HepG2 (cell line): Measurements from ENCODE around the gene KIFC1. TPM values are rescaled to one million over a fixed set of nuclear protein-coding genes. Genes with fewer than 3 reads are reported as not detected.

ENCODE experiments used
- ATAC-seq: fragments of 200-7000 bp; cut with Tn5 transposase; 3 replicates; pipeline ENCODE4 v1.9.1; 2020; ENCODE audit warnings: mild to moderate bottlenecking, moderate library complexity
- BruUV-seq: library from RNA; stranded (reverse); fragments of 400-500 nt; replicated peaks from 2 replicates; lab custom pipeline; 2021; lab: Mats Ljungman, UMichigan
- CTCF ChIA-PET: fragments of 300-600 bp; formaldehyde crosslinking; extraction: SDS; loops from one replicate; lab custom pipeline; 2021; ENCODE audit warnings: low total read pairs, inconsistent platforms, low intra/inter-chr PET ratio; lab: Yijun Ruan, JAX
- POLR2A ChIA-PET: fragments of 350-600 bp; sonication (Branson Sonifier 250); formaldehyde crosslinking; loops from one replicate; lab custom pipeline; 2020; ENCODE audit warnings: antibody characterized with exemption, inconsistent platforms; lab: Yijun Ruan, JAX
- DNase-seq: peaks from one replicate; pipeline ENCODE4 v3.0.0-alpha.2; 2015; ENCODE audit warnings: low spot score
- FAIRE-seq: peaks from 3 replicates; lab custom pipeline; 2011; peaks lifted over from hg19 to GRCh38; lab: Jason Lieb, UNC
- H2AFZ ChIP-seq: one replicate; pipeline ENCODE4 v1.6.1; 2011; ENCODE audit warnings: low read length, inconsistent platforms
- H3K27ac ChIP-seq: fragments of 300-600 bp; 3 replicates; pipeline ENCODE4 v1.8.0; 2011; ENCODE audit warnings: mixed run types, mild to moderate bottlenecking, mixed read lengths, low read length, inconsistent platforms; ENCODE audit not compliant: insufficient read depth; ENCODE audit errors: extremely low read length
- H3K27me3 ChIP-seq, 2 experiments: fragments of 200-600 bp in 1 of 2; 2 replicates in 1 of 2; 3 replicates in 1 of 2; pipeline versions ENCODE4 v1.6.0 to v1.8.0; 2011; ENCODE audit warnings: low read length in 2 of 2, mild to moderate bottlenecking in 2 of 2, moderate library complexity in 2 of 2, inconsistent platforms in 1 of 2; ENCODE audit not compliant: insufficient read depth in 2 of 2, control insufficient read depth in 1 of 2
- H3K36me3 ChIP-seq, 2 experiments: fragments of 200-600 bp in 1 of 2; replicated peaks in 1 of 2; 2 replicates in 1 of 2; 3 replicates in 1 of 2; pipeline versions ENCODE4 v1.5.1 to v1.8.0; 2011; ENCODE audit warnings: low read length in 2 of 2, inconsistent platforms in 1 of 2; ENCODE audit not compliant: insufficient read depth in 2 of 2, control insufficient read depth in 1 of 2
- H3K4me1 ChIP-seq: 2 replicates; pipeline ENCODE4 v1.5.1; 2012; ENCODE audit warnings: low read length, inconsistent platforms; ENCODE audit not compliant: insufficient read depth
- H3K4me2 ChIP-seq: 2 replicates; pipeline ENCODE4 v1.6.0; 2011; ENCODE audit warnings: low read depth, low read length, inconsistent platforms
- H3K4me3 ChIP-seq, 3 experiments: fragments of 200-600 bp in 1 of 3; sonication (generic), shearing (Covaris generic) in 1 of 3; replicated peaks in 1 of 3; 2 replicates each; pipeline ENCODE4 v1.5.1; 2011 to 2016; ENCODE audit warnings: low read length in 3 of 3, inconsistent platforms in 2 of 3, low read depth in 2 of 3, mild to moderate bottlenecking in 2 of 3, control low read depth in 1 of 3, mixed read lengths in 1 of 3; ENCODE audit not compliant: insufficient read depth in 1 of 3
- H3K79me2 ChIP-seq: one replicate; pipeline ENCODE4 v1.6.1; 2011; ENCODE audit warnings: low read length, inconsistent platforms; ENCODE audit not compliant: insufficient read depth
- H3K9ac ChIP-seq: 2 replicates; pipeline ENCODE4 v1.6.0; 2011; ENCODE audit warnings: mild to moderate bottlenecking, low read depth, low read length, inconsistent platforms; ENCODE audit not compliant: insufficient read depth
- H3K9me3 ChIP-seq: 2 replicates; pipeline ENCODE4 v1.5.1; 2012; ENCODE audit warnings: mild to moderate bottlenecking, low read length
- H4K20me1 ChIP-seq: 2 replicates; pipeline ENCODE4 v1.6.0; 2011; ENCODE audit warnings: inconsistent platforms, mild to moderate bottlenecking, low read length, moderate library complexity; ENCODE audit not compliant: insufficient read depth
- FOXM1 ChIP-seq: sonication (generic); formaldehyde crosslinking; IDR thresholded peaks from 2 replicates; pipeline ENCODE4 v1.5.0; 2020; ENCODE audit warnings: missing genetic modification reagents
- PTBP1 ChIP-seq: fragments of 200-400 bp; formaldehyde crosslinking; IDR thresholded peaks from 2 replicates; pipeline ENCODE4 v1.6.1; 2018; ENCODE audit warnings: low read length, low read depth; ENCODE audit not compliant: poor library complexity, severe bottlenecking
- SKI ChIP-seq: fragments of 450-650 bp; IDR thresholded peaks from one replicate; pipeline ENCODE4 v1.6.1; 2018; ENCODE audit warnings: mild to moderate bottlenecking; ENCODE audit not compliant: partially characterized antibody
- ZNF510 ChIP-seq: sonication (generic); formaldehyde crosslinking; IDR thresholded peaks from 2 replicates; pipeline ENCODE4 v1.4.0; 2020; ENCODE audit warnings: low read depth, mild to moderate bottlenecking, missing genetic modification reagents
- ZNF7 ChIP-seq: IDR thresholded peaks from 2 replicates; pipeline ENCODE4 v1.6.1; 2016; ENCODE audit warnings: missing biosample characterization, missing genetic modification reagents
- ZNF816 ChIP-seq: sonication (generic); formaldehyde crosslinking; IDR thresholded peaks from 2 replicates; pipeline ENCODE4 v1.8.0; 2022; ENCODE audit warnings: missing genetic modification reagents, mild to moderate bottlenecking, borderline replicate concordance
- ZNF879 ChIP-seq: sonication (generic); formaldehyde crosslinking; IDR thresholded peaks from 2 replicates; pipeline ENCODE4 v1.8.1; 2023; ENCODE audit warnings: missing genetic modification reagents
- WGBS: methylation state at CpG from one replicate; pipeline ENCODE4 v1.1.6; 2017; ENCODE audit warnings: low lambda C conversion rate; 5-methylcytosine and 5-hydroxymethylcytosine counted together
- in situ Hi-C: cut with HindIII; loops from 2 replicates; pipeline ENCODE4 v1.10.0; 2017; ENCODE audit warnings: low pct_unique_long_range_greater_than_20kb; ENCODE audit not compliant: extremely low pct_ligation_motif_present
- intact Hi-C: fragments of 100-400 bp; cut with micrococcal nuclease; formaldehyde crosslinking; loops from one replicate; pipeline ENCODE4 v1.10.0; 2022; ENCODE audit not compliant: unreplicated experiment
- polyA plus RNA-seq, 8 experiments: library from polyadenylated mRNA; depleted of rRNA in 3 of 8; stranded (reverse) in 7 of 8; unstranded in 1 of 8; fragments of >200 nt; fragmentation: Illumina TruSeq in 4 of 8; extraction: Trizol in 4 of 8; gene quantifications; 2 replicates each; pipeline versions ENCODE4 v1.2.1 to v1.2.3, GENCODE V29; 2011 to 2016; ENCODE audit warnings: low read depth in 4 of 8, missing spikeins in 1 of 8, mixed read lengths in 1 of 8; ENCODE audit not compliant: insufficient read depth in 1 of 8
- total RNA-seq, 5 experiments: library from RNA; depleted of rRNA; stranded (reverse); fragments of >200 nt; fragmentation: Illumina TruSeq; extraction: Trizol; gene quantifications; 2 replicates each; pipeline ENCODE4 v1.2.3, GENCODE V29; 2016; ENCODE audit warnings: low read depth in 1 of 5
- TF ChIP-seq, protein P1 (sequence below): IDR thresholded peaks from 2 replicates; pipeline ENCODE4 v1.6.1; 2012; ENCODE audit warnings: low read depth, low read length, improper control_type of control experiment
- TF ChIP-seq, protein P2 (sequence below): sonication (generic); formaldehyde crosslinking; IDR thresholded peaks from 2 replicates; pipeline ENCODE4 v1.5.0; 2020; ENCODE audit warnings: missing genetic modification reagents
- TF ChIP-seq, protein P3 (sequence below): sonication (generic); formaldehyde crosslinking; IDR thresholded peaks from 2 replicates; pipeline ENCODE4 v1.8.1; 2023; ENCODE audit warnings: mild to moderate bottlenecking, inconsistent platforms, moderate library complexity, missing genetic modification reagents, borderline replicate concordance
- TF ChIP-seq, protein P4 (sequence below): sonication (generic); formaldehyde crosslinking; IDR thresholded peaks from 2 replicates; pipeline ENCODE4 v1.5.1; 2020; ENCODE audit warnings: mild to moderate bottlenecking, missing genetic modification reagents, borderline replicate concordance

Gene KIFC1
- total and polyA plus RNA-seq, 2 of the 13 experiments (the other 11 are each of a cell fraction or from before 2014, with no cell fraction given) = 25.0 to 45.5 TPM

DNA sequence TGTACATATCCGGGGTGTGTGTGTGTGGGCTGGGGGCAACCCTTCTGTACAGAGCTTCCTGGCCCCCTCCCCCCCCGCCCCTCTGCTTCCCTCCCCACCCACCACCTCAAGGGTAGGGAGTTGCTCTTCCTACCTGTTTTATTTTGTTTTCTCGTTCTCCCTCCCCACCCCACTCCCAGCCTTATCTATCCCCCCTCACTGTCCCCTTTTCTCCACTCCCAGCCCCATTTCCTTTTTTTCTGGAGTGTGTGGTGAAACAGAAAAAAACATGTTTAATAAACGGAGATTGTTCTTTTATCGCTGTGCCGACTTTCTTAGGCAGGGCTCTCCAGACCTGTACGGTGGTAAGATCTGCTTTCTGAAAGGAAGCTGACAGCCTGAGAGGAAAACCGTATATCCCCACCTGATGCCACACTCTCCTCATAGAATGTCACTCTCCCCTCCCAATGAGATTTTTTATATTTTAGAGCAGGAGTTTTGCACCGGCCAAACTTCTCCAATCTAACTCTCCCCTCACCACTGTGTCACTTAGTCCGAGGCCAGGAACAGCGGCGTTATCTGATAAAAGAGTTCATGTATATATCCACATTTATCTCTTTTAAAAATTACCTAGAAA, 61.9 kb downstream of the KIFC1 start:
- DNase-seq = no peak
- intact Hi-C loops = loop anchor here (1.0 kb wide), 2 partner anchors 25 to 127 kb away; partner anchors contain the start of gene BAK1
- TF ChIP-seq, protein P1, sequence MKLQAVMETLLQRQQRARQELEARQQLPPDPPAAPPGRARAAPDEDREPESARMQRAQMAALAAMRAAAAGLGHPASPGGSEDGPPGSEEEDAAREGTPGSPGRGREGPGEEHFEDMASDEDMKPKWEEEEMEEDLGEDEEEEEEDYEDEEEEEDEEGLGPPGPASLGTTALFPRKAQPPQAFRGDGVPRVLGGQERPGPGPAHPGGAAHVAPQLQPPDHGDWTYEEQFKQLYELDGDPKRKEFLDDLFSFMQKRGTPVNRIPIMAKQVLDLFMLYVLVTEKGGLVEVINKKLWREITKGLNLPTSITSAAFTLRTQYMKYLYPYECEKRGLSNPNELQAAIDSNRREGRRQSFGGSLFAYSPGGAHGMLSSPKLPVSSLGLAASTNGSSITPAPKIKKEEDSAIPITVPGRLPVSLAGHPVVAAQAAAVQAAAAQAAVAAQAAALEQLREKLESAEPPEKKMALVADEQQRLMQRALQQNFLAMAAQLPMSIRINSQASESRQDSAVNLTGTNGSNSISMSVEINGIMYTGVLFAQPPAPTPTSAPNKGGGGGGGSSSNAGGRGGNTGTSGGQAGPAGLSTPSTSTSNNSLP = 0 out of 2 replicates have a peak, but pooled peaks have one; percentile 1
- no peak for TF ChIP-seq ZNF816
- no peak for TF ChIP-seq PTBP1
- no peak for TF ChIP-seq ZNF7
- no peak for TF ChIP-seq FOXM1
- no peak for TF ChIP-seq ZNF879
- TF ChIP-seq, protein P2, sequence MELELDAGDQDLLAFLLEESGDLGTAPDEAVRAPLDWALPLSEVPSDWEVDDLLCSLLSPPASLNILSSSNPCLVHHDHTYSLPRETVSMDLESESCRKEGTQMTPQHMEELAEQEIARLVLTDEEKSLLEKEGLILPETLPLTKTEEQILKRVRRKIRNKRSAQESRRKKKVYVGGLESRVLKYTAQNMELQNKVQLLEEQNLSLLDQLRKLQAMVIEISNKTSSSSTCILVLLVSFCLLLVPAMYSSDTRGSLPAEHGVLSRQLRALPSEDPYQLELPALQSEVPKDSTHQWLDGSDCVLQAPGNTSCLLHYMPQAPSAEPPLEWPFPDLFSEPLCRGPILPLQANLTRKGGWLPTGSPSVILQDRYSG (CRISPR knock-in tag) = no peak
- TF ChIP-seq, protein P3, sequence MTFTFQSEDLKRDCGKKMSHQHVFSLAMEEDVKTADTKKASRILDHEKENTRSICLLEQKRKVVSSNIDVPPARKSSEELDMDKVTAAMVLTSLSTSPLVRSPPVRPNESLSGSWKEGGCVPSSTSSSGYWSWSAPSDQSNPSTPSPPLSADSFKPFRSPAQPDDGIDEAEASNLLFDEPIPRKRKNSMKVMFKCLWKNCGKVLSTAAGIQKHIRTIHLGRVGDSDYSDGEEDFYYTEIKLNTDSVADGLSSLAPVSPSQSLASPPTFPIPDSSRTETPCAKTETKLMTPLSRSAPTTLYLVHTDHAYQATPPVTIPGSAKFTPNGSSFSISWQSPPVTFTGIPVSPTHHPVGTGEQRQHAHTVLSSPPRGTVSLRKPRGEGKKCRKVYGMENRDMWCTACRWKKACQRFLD (CRISPR knock-in tag) = no peak
- TF ChIP-seq, protein P4, sequence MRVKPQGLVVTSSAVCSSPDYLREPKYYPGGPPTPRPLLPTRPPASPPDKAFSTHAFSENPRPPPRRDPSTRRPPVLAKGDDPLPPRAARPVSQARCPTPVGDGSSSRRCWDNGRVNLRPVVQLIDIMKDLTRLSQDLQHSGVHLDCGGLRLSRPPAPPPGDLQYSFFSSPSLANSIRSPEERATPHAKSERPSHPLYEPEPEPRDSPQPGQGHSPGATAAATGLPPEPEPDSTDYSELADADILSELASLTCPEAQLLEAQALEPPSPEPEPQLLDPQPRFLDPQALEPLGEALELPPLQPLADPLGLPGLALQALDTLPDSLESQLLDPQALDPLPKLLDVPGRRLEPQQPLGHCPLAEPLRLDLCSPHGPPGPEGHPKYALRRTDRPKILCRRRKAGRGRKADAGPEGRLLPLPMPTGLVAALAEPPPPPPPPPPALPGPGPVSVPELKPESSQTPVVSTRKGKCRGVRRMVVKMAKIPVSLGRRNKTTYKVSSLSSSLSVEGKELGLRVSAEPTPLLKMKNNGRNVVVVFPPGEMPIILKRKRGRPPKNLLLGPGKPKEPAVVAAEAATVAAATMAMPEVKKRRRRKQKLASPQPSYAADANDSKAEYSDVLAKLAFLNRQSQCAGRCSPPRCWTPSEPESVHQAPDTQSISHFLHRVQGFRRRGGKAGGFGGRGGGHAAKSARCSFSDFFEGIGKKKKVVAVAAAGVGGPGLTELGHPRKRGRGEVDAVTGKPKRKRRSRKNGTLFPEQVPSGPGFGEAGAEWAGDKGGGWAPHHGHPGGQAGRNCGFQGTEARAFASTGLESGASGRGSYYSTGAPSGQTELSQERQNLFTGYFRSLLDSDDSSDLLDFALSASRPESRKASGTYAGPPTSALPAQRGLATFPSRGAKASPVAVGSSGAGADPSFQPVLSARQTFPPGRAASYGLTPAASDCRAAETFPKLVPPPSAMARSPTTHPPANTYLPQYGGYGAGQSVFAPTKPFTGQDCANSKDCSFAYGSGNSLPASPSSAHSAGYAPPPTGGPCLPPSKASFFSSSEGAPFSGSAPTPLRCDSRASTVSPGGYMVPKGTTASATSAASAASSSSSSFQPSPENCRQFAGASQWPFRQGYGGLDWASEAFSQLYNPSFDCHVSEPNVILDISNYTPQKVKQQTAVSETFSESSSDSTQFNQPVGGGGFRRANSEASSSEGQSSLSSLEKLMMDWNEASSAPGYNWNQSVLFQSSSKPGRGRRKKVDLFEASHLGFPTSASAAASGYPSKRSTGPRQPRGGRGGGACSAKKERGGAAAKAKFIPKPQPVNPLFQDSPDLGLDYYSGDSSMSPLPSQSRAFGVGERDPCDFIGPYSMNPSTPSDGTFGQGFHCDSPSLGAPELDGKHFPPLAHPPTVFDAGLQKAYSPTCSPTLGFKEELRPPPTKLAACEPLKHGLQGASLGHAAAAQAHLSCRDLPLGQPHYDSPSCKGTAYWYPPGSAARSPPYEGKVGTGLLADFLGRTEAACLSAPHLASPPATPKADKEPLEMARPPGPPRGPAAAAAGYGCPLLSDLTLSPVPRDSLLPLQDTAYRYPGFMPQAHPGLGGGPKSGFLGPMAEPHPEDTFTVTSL (CRISPR knock-in tag) = 0 out of 2 replicates have a peak, but pooled peaks have one; percentile 1
- TF ChIP-seq SKI = no peak
- no peak for TF ChIP-seq ZNF510 (CRISPR knock-in tag)

More for the DNA sequence above, 61.9 kb downstream of the KIFC1 start:
- H3K27me3 ChIP-seq = no peaks in the 10 kb centered on the region; a peak in 1 of 5 replicates
- ChIA-PET CTCF (no interaction called here), POLR2A (interaction anchor here (0.9 to 2.0 kb wide), 14 partner anchors 9 to 482 kb away, joined by 3 to 17 read pairs (median 6); partner anchors contain the start of genes BAK1, CUTA, RING1 and RPS18)
- BruUV-seq = no TSS peak
- peak overlapping the region; percentile 98 for H3K4me2 ChIP-seq
- peak overlapping the region; percentile 92 to 100 (median 95) for H3K4me3 ChIP-seq
- peaks cover 0 to 9% of the 10 kb centered on the region in 2 experiments; a peak in 3 of 5 replicates for H3K36me3 ChIP-seq
- in situ Hi-C loops = no loop called here
- peak overlapping the region; percentile 46 for H3K27ac ChIP-seq
- H4K20me1 ChIP-seq = no peaks in the 10 kb centered on the region
- H3K9me3 ChIP-seq = no peaks in the 10 kb centered on the region
- FAIRE-seq (no peak), ATAC-seq (no peak)
- H2AFZ ChIP-seq = no peak overlapping the region
- H3K79me2 ChIP-seq = peaks cover 15% of the 10 kb centered on the region
- 5% methylated on average over 12 of the region's 12 CpGs for WGBS
- peaks cover 20% of the 10 kb centered on the region for H3K4me1 ChIP-seq
- peak overlapping the region; percentile 85 for H3K9ac ChIP-seq
